Endothelial cell of umbilical vein (primary cell): ENCODE measurements around the gene PROM1. TPM values are rescaled to one million over a fixed set of nuclear protein-coding genes. Genes with fewer than 3 reads are reported as not detected.

Experiments used
- BruUV-seq: library from RNA; stranded (reverse); fragments of 400-500 nt; replicated peaks from 2 replicates; lab custom pipeline; 2021; lab: Mats Ljungman, UMichigan
- CTCF ChIA-PET: fragments of 300-600, 350-600 bp; sonication (Branson Sonifier 250); formaldehyde crosslinking; loops from one replicate; lab custom pipeline; 2021; ENCODE audit warnings: antibody characterized with exemption, inconsistent platforms; lab: Charles Lee
- POLR2A ChIA-PET: fragments of 300-600, 350-600 bp; sonication (Branson Sonifier 250); formaldehyde crosslinking; loops from one replicate; lab custom pipeline; 2021; ENCODE audit warnings: antibody characterized with exemption, inconsistent platforms; lab: Charles Lee
- DNase-seq: peaks from one replicate; pipeline ENCODE4 v3.0.0-alpha.2; 2011; ENCODE audit warnings: low read depth, low spot score
- FAIRE-seq: peaks from 2 replicates; lab custom pipeline; 2011; peaks lifted over from hg19 to GRCh38; lab: Jason Lieb, UNC
- H2AFZ ChIP-seq: 2 replicates; pipeline ENCODE4 v1.6.0; 2012; ENCODE audit warnings: low read depth, low read length, control low read depth, inconsistent platforms
- H3K27ac ChIP-seq: 2 replicates; pipeline ENCODE4 v1.5.1; 2011; ENCODE audit warnings: low read depth, mild to moderate bottlenecking, control low read depth, low read length, moderate library complexity; ENCODE audit not compliant: insufficient read depth
- H3K27me3 ChIP-seq, 2 experiments: 2 replicates each; pipeline versions ENCODE4 v1.6.0 to v1.6.1; 2011; ENCODE audit warnings: low read length in 2 of 2, mixed read lengths in 1 of 2; ENCODE audit not compliant: control insufficient read depth in 2 of 2, insufficient read depth in 2 of 2
- H3K36me3 ChIP-seq, 2 experiments: 2 replicates in 1 of 2; 3 replicates in 1 of 2; pipeline ENCODE4 v1.5.1; 2011; ENCODE audit warnings: low read length in 2 of 2, mild to moderate bottlenecking in 1 of 2, moderate library complexity in 1 of 2; ENCODE audit not compliant: control insufficient read depth in 2 of 2, insufficient read depth in 2 of 2; ENCODE audit errors: extremely low read depth in 1 of 2
- H3K4me1 ChIP-seq: 3 replicates; pipeline ENCODE4 v1.5.1; 2011; ENCODE audit warnings: mild to moderate bottlenecking, low read length; ENCODE audit not compliant: control insufficient read depth, insufficient read depth; ENCODE audit errors: extremely low read depth
- H3K4me2 ChIP-seq: 2 replicates; pipeline ENCODE4 v1.6.1; 2011; ENCODE audit warnings: low read length, control low read depth, mixed read lengths; ENCODE audit not compliant: insufficient read depth
- H3K4me3 ChIP-seq, 3 experiments: fragments of 200-600 bp in 1 of 3; sonication (generic), shearing (Covaris generic) in 1 of 3; replicated peaks in 1 of 3; 2 replicates each; pipeline ENCODE4 v1.5.1; 2011 to 2016; ENCODE audit warnings: control low read depth in 3 of 3, low read length in 3 of 3, mild to moderate bottlenecking in 2 of 3, inconsistent platforms in 1 of 3, low read depth in 1 of 3, moderate library complexity in 1 of 3; ENCODE audit not compliant: insufficient read depth in 1 of 3
- H3K79me2 ChIP-seq: 2 replicates; pipeline ENCODE4 v1.6.0; 2012; ENCODE audit warnings: low read length, inconsistent platforms; ENCODE audit not compliant: control insufficient read depth, insufficient read depth
- H3K9ac ChIP-seq: replicated peaks from 2 replicates; pipeline ENCODE3; 2011; ENCODE audit warnings: low read length, control low read depth; ENCODE audit not compliant: insufficient read depth; ENCODE audit errors: extremely low read depth
- H3K9me1 ChIP-seq: replicated peaks from 3 replicates; pipeline ENCODE4 v1.6.0; 2011; ENCODE audit warnings: mild to moderate bottlenecking, low read length; ENCODE audit not compliant: control insufficient read depth, insufficient read depth; ENCODE audit errors: extremely low read depth
- H3K9me3 ChIP-seq: replicated peaks from 2 replicates; pipeline ENCODE4 v1.5.1; 2012; ENCODE audit warnings: low read length, inconsistent platforms; ENCODE audit not compliant: control insufficient read depth, insufficient read depth
- H4K20me1 ChIP-seq: replicated peaks from 2 replicates; pipeline ENCODE3; 2011; ENCODE audit warnings: mild to moderate bottlenecking, low read length; ENCODE audit not compliant: control insufficient read depth, insufficient read depth; ENCODE audit errors: extremely low read depth
- EZH2 ChIP-seq: IDR thresholded peaks from 2 replicates; pipeline ENCODE4 v1.6.1; 2012; ENCODE audit warnings: borderline replicate concordance, low read depth, mild to moderate bottlenecking, moderate library complexity, low read length, inconsistent platforms; ENCODE audit not compliant: severe bottlenecking
- FOS ChIP-seq: IDR thresholded peaks from 2 replicates; pipeline ENCODE4 v1.6.1; 2011; ENCODE audit warnings: mild to moderate bottlenecking, low read length, moderate library complexity, borderline replicate concordance; ENCODE audit not compliant: insufficient read depth
- GATA2 ChIP-seq: IDR thresholded peaks from 2 replicates; pipeline ENCODE4 v1.7.0; 2011; ENCODE audit warnings: low read depth, mild to moderate bottlenecking, moderate library complexity, mixed read lengths, low read length; ENCODE audit not compliant: insufficient read length, insufficient read depth
- JUN ChIP-seq: IDR thresholded peaks from 2 replicates; pipeline ENCODE4 v1.6.1; 2011; ENCODE audit warnings: borderline replicate concordance, low read depth; ENCODE audit not compliant: insufficient read length, insufficient read depth
- MYC ChIP-seq: IDR thresholded peaks from one replicate; pipeline ENCODE4 v1.6.1; 2011; ENCODE audit warnings: mild to moderate bottlenecking, low read depth, low read length
- POLR2A ChIP-seq: IDR thresholded peaks from 2 replicates; pipeline ENCODE4 v1.6.1; 2012; ENCODE audit warnings: low read depth, mild to moderate bottlenecking, control low read depth, low read length
- POLR2AphosphoS5 ChIP-seq: IDR thresholded peaks from 2 replicates; pipeline ENCODE4 v1.6.1; 2012; ENCODE audit warnings: low read depth, mild to moderate bottlenecking, control low read depth, low read length, moderate library complexity; ENCODE audit not compliant: insufficient read depth
- dilution Hi-C: fragments of 300-500 bp; cut with MboI; formaldehyde crosslinking; loops from one replicate; pipeline ENCODE4 v1.15.0; 2019; ENCODE audit warnings: low sequenced_read_pairs; ENCODE audit not compliant: extremely low pct_ligation_motif_present
- intact Hi-C: fragments of 100-400 bp; cut with micrococcal nuclease; formaldehyde crosslinking; loops from one replicate; pipeline ENCODE4 v1.10.0; 2022
- polyA plus RNA-seq, 4 experiments: library from polyadenylated mRNA; depleted of rRNA in 3 of 4; stranded (reverse) in 3 of 4; unstranded in 1 of 4; fragments of >200 nt; gene quantifications; 2 replicates each; pipeline versions ENCODE4 v1.2.1 to v1.2.3, GENCODE V29; 2011 to 2012; ENCODE audit warnings: missing spikeins in 1 of 4
- total RNA-seq: library from RNA; stranded (reverse); gene quantifications from 2 replicates; pipeline ENCODE4 v1.2.3, GENCODE V29; 2021
- TF ChIP-seq, protein P1 (sequence below): IDR thresholded peaks from 2 replicates; pipeline ENCODE4 v1.6.1; 2011; ENCODE audit not compliant: insufficient read depth, insufficient read length
- TF ChIP-seq, protein P2 (sequence below), 2 donors: IDR thresholded peaks; 1 replicate in 1 of 2; 2 replicates in 1 of 2; pipeline ENCODE4 v1.5.1; 2011; ENCODE audit warnings: low read length in 2 of 2, mild to moderate bottlenecking in 2 of 2, moderate library complexity in 2 of 2, control low read depth in 1 of 2, inconsistent platforms in 1 of 2, low read depth in 1 of 2; ENCODE audit not compliant: insufficient read depth in 1 of 2; ENCODE audit errors: extremely low read depth in 1 of 2

The PROM1 gene
- total and polyA plus RNA-seq, 2 donors (not counting 3 experiments of a cell fraction or from before 2014, with no cell fraction given): 0.36 to 1.7 TPM

DNA sequence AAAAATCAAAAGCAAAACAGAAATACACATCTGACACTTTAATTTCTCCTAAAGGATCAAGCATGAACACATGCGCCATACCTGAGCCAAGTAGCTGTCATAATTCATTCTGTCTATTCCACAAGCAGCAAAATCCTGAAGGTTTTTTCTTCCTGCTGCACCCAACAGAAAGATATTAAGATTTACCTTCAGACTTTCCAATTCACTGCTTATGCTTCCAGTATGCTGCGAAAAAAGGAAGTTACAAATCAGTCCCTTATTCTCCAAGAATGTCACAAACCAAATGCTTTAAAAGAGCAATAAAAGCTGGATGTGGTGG lies 91.7 kb downstream of the PROM1 start:
- Histone ChIP-seq H3K36me3 (no peaks in the 10 kb centered on the region), H3K4me2 (no peak overlapping the region), H2AFZ (no peak overlapping the region), H3K27me3 (peaks cover 0 to 5% of the 10 kb centered on the region in 2 experiments), H4K20me1 (no peaks in the 10 kb centered on the region), H3K4me3 (no peak overlapping the region), H3K9me3 (no peaks in the 10 kb centered on the region), H3K79me2 (no peaks in the 10 kb centered on the region), H3K9ac (no peak overlapping the region), H3K27ac (no peak overlapping the region), H3K4me1 (no peaks in the 10 kb centered on the region), H3K9me1 (no peaks in the 10 kb centered on the region)
- no TSS peak for BruUV-seq
- dilution Hi-C loops (no loop called here), intact Hi-C loops (no loop called here)
- TF ChIP-seq POLR2AphosphoS5: no peak
- TF ChIP-seq, protein P1, sequence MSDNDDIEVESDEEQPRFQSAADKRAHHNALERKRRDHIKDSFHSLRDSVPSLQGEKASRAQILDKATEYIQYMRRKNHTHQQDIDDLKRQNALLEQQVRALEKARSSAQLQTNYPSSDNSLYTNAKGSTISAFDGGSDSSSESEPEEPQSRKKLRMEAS: no peak
- no peak for TF ChIP-seq GATA2
- TF ChIP-seq POLR2A: no peak
- TF ChIP-seq, protein P2, sequence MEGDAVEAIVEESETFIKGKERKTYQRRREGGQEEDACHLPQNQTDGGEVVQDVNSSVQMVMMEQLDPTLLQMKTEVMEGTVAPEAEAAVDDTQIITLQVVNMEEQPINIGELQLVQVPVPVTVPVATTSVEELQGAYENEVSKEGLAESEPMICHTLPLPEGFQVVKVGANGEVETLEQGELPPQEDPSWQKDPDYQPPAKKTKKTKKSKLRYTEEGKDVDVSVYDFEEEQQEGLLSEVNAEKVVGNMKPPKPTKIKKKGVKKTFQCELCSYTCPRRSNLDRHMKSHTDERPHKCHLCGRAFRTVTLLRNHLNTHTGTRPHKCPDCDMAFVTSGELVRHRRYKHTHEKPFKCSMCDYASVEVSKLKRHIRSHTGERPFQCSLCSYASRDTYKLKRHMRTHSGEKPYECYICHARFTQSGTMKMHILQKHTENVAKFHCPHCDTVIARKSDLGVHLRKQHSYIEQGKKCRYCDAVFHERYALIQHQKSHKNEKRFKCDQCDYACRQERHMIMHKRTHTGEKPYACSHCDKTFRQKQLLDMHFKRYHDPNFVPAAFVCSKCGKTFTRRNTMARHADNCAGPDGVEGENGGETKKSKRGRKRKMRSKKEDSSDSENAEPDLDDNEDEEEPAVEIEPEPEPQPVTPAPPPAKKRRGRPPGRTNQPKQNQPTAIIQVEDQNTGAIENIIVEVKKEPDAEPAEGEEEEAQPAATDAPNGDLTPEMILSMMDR (IDR thresholded peaks at IDR 0.05; ENCODE audit: extremely low read depth in 1 of 2, insufficient read depth in 1 of 2, low read depth in 1 of 2, low read length in 2 of 2): no peak
- TF ChIP-seq MYC: no peak
- TF ChIP-seq FOS: no peak
- TF ChIP-seq JUN: no peak
- no peak for TF ChIP-seq EZH2
- DNase-seq: no peak
- ChIA-PET POLR2A (no interaction called here), CTCF (interaction anchor here (1.2 kb wide), 2 partner anchors 9 to 110 kb away, joined by 5 read pairs; no protein-coding TSS in a partner anchor)
- no peak for FAIRE-seq
